ENCODE results near the gene AHCYL2. TPM values are rescaled to one million over a fixed set of nuclear protein-coding genes. Genes with fewer than 3 reads are reported as not detected.

AHCYL2 gene
- total RNA-seq, 2 experiments from 2014 or later, result 5.0 to 8.7 TPM

- no peak overlapping the region for H3K27ac ChIP-seq (ENCODE audit: low read depth, low read length, poor library complexity, severe bottlenecking)
- H3K4me1 ChIP-seq (ENCODE audit: insufficient read depth, low read length, poor library complexity, severe bottlenecking), result no peaks in the 10 kb centered on the region
- H3K9me2 ChIP-seq (ENCODE audit: insufficient read depth, low read length), result no peaks in the 10 kb centered on the region
- CTCF ChIA-PET (ENCODE audit: unreplicated experiment), result interaction anchor here (0.8 kb wide), 1 partner anchor 9 kb away, joined by 4 read pairs; no protein-coding TSS in a partner anchor
- POLR2A ChIA-PET, result interaction anchor here (0.5 to 1.6 kb wide), 6 partner anchors 9 to 982 kb away, joined by 3 to 7 read pairs (median 3); partner anchors contain the start of gene STRIP2
- no peak overlapping the region for H2AFZ ChIP-seq (ENCODE audit: low read length)
- no peaks in the 10 kb centered on the region for H3K36me3 ChIP-seq (ENCODE audit: insufficient read depth, low read length)
- H3K4me3 ChIP-seq (ENCODE audit: low read depth, low read length, poor library complexity, severe bottlenecking), result no peak overlapping the region
- no TSS peak for BruUV-seq (replicated peaks)
- no peaks in the 10 kb centered on the region for H4K20me1 ChIP-seq (ENCODE audit: insufficient read depth, low read length)
- no peak overlapping the region for H3K4me2 ChIP-seq (ENCODE audit: low read length)
- intact Hi-C loops (cut with micrococcal nuclease; ENCODE audit: unreplicated experiment), result no loop called here
- no peak for DNase-seq (ENCODE audit: low spot score)
- H3K79me2 ChIP-seq (ENCODE audit: insufficient read depth, low read depth, low read length), result no peaks in the 10 kb centered on the region
- no peaks in the 10 kb centered on the region for H3K9me3 ChIP-seq (ENCODE audit: low read length)
- TF ChIP-seq CTCF (conservative IDR thresholded peaks at IDR 0.05; ENCODE audit: low read length) (peak; percentile 42), EZH2phosphoT487 (IDR thresholded peaks at IDR 0.05; ENCODE audit: borderline replicate concordance, low read depth, low read length) (no peak)
Measured at GRCh38 chr7:129389829-129390228, 165.0 kb downstream of the AHCYL2 start.

DNA sequence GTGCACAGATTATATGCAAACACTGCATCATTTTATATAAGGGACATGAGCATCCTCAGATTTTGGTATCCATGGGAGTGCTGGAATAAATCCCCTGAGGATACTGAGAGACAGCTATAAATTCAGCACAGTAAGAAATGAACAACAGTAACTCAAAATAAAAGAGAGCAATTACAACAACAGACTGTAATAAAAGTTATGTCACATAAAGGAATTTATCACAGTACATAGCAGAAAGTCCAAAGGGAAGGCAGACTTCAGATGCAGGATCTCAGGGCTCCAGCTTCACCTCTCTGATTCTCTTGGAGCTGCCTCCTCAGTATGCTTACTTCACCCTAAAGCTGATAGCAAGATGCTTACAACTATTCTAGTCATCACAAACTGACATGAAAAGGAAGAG, 165.5 kb downstream of the AHCYL2 start:
- Histone ChIP-seq H3K4me3 (ENCODE audit: low read depth, low read length, poor library complexity, severe bottlenecking) (no peak overlapping the region), H3K9me3 (ENCODE audit: low read length) (no peaks in the 10 kb centered on the region), H3K36me3 (ENCODE audit: insufficient read depth, low read length) (no peaks in the 10 kb centered on the region), H3K79me2 (ENCODE audit: insufficient read depth, low read depth, low read length) (no peaks in the 10 kb centered on the region), H3K4me2 (ENCODE audit: low read length) (no peak overlapping the region), H4K20me1 (ENCODE audit: insufficient read depth, low read length) (no peaks in the 10 kb centered on the region), H3K27ac (ENCODE audit: low read depth, low read length, poor library complexity, severe bottlenecking) (no peak overlapping the region), H3K9me2 (ENCODE audit: insufficient read depth, low read length) (no peaks in the 10 kb centered on the region), H2AFZ (ENCODE audit: low read length) (no peak overlapping the region), H3K4me1 (ENCODE audit: insufficient read depth, low read length, poor library complexity, severe bottlenecking) (no peaks in the 10 kb centered on the region)
- BruUV-seq (replicated peaks), result no TSS peak
- ChIA-PET POLR2A (interaction anchor here (1.0 to 1.6 kb wide), 2 partner anchors 10 to 13 kb away, joined by 4 to 7 read pairs; no protein-coding TSS in a partner anchor), CTCF (ENCODE audit: unreplicated experiment) (interaction anchor here (0.8 kb wide), 1 partner anchor 10 kb away, joined by 4 read pairs; no protein-coding TSS in a partner anchor)
- TF ChIP-seq EZH2phosphoT487 (IDR thresholded peaks at IDR 0.05; ENCODE audit: borderline replicate concordance, low read depth, low read length) (no peak), CTCF (conservative IDR thresholded peaks at IDR 0.05; ENCODE audit: low read length) (no peak)
- no peak for DNase-seq (ENCODE audit: low spot score)
- intact Hi-C loops (cut with micrococcal nuclease; ENCODE audit: unreplicated experiment), result no loop called here

- no peak for TF ChIP-seq CTCF (conservative IDR thresholded peaks at IDR 0.05; ENCODE audit: low read length)
- no peak for TF ChIP-seq EZH2phosphoT487 (IDR thresholded peaks at IDR 0.05; ENCODE audit: borderline replicate concordance, low read depth, low read length)
Measured at GRCh38 chr7:129391546-129392171, 166.8 kb downstream of the AHCYL2 start.

More at GRCh38 chr7:129391546-129392171, 166.8 kb downstream of the AHCYL2 start:
- ChIA-PET POLR2A (interaction anchor here (1.6 kb wide), 2 partner anchors 9 to 43 kb away, joined by 4 to 5 read pairs; partner anchors contain the start of gene STRIP2), CTCF (ENCODE audit: unreplicated experiment) (no interaction called here)
- no peaks in the 10 kb centered on the region for H3K36me3 ChIP-seq (ENCODE audit: insufficient read depth, low read length)
- H3K4me3 ChIP-seq (ENCODE audit: low read depth, low read length, poor library complexity, severe bottlenecking), result no peak overlapping the region
- DNase-seq (ENCODE audit: low spot score), result no peak
- H3K27ac ChIP-seq (ENCODE audit: low read depth, low read length, poor library complexity, severe bottlenecking), result no peak overlapping the region
- no peaks in the 10 kb centered on the region for H3K9me3 ChIP-seq (ENCODE audit: low read length)
- no peaks in the 10 kb centered on the region for H3K79me2 ChIP-seq (ENCODE audit: insufficient read depth, low read depth, low read length)
- no peaks in the 10 kb centered on the region for H3K9me2 ChIP-seq (ENCODE audit: insufficient read depth, low read length)
- no peak overlapping the region for H2AFZ ChIP-seq (ENCODE audit: low read length)
- H4K20me1 ChIP-seq (ENCODE audit: insufficient read depth, low read length), result no peaks in the 10 kb centered on the region
- no peaks in the 10 kb centered on the region for H3K4me1 ChIP-seq (ENCODE audit: insufficient read depth, low read length, poor library complexity, severe bottlenecking)
- BruUV-seq (replicated peaks), result no TSS peak
- H3K4me2 ChIP-seq (ENCODE audit: low read length), result no peak overlapping the region
- intact Hi-C loops (cut with micrococcal nuclease; ENCODE audit: unreplicated experiment), result no loop called here

Measured in OCI-LY7 (cell line).